ENCODE results near the gene DBR1.

DNA sequence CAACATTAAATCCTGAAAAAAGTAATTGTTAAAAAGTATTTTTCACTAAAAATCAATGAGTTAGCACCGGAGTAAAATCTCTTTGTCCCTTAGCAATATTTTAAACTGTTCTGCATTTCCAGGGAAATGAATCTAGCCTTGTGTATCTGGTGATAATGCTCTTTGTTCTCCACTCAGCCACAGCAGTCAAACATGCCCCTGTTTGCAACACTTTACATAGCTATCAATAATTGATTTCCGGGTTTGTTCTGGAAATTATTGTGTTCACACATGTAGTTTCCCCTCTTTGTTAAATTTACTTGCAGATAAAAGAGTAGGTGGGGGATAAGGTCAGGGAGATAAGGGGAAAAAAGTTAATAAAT, 38.9 kb downstream of the DBR1 start:
- no peak for TF ChIP-seq POLR2AphosphoS5 (IDR thresholded peaks at IDR 0.05; ENCODE audit: low read depth, low read length)
- no peak for TF ChIP-seq SIN3A (IDR thresholded peaks at IDR 0.05; ENCODE audit: borderline replicate concordance, insufficient read depth, low read length)
- TF ChIP-seq REST (IDR thresholded peaks at IDR 0.05; ENCODE audit: insufficient read depth in 1 of 2, low read depth in 2 of 2, low read length in 2 of 2): no peak
- TF ChIP-seq FOXP2 (optimal IDR thresholded peaks at IDR 0.05; ENCODE audit: borderline replicate concordance, extremely low read depth, extremely low read length, insufficient read depth): no peak
- TF ChIP-seq TAF1 (IDR thresholded peaks at IDR 0.05; ENCODE audit: borderline replicate concordance, insufficient read depth, low read length): no peak

Data from PFSK-1 (cell line).